HG02610 (cell line): Measurements from ENCODE around the gene TFAP2E.

Experiments
- ATAC-seq: cut with Tn5 transposase; IDR thresholded peaks from one replicate; pipeline ENCODE4 v1.9.1; 2021; ENCODE audit warnings: mild to moderate bottlenecking, moderate library complexity; ENCODE audit not compliant: unreplicated experiment

Gene TFAP2E

GRCh38 chr1:35592991-35593769, 20.1 kb downstream of the TFAP2E start:
- no peak for ATAC-seq

DNA sequence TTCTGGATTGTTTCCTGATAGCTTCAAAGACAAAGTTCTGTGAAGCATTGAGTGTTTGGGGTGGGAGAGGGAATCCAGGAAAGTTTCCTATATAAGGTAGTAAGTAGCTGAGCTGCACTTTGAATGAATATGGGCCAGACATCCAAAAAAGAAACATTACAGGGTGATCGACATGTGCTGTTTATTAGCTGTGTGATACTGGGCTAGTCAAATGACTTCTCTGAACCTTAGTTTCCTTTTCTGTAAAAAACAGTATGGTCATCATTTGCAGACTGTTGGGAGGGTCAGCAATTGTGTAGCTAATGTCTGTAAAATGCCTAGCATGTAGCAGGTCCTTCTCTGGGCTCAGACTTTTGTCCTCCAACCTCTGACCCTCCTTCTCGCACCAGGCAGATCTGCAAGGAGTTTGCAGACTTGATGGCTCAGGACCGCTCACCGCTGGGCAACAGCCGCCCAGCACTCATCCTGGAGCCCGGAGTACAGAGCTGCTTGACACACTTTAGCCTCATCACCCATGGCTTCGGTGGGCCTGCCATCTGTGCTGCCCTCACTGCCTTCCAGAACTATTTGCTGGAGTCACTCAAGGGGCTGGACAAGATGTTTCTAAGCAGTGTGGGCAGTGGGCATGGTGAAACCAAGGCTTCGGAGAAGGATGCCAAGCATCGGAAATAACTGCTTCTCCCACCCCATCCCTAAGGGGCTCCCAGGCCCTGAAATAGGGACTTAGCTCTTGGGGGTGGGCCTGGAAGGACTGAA, 21.1 kb downstream of the TFAP2E start:
- ATAC-seq, result no peak

DNA sequence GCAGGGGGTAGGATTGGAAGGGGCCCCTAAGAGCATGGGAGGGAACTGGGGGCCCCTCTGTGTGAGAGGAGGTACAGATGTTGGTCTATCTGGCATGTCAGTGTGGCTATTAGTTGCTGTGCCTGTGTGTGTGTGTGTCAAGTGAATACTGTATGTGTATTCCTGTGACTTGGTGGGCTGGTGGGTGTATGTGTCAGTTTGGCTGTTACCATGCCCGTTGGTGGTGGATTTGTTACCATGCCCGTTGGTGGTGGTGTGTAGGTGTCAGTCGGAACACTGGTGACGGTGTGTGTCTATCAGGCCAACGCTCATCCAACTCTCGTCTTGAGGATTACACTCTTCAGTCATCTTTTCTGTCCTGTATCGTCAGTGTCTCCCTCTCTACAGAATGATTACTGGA, 22.6 kb downstream of the TFAP2E start:
- no peak for ATAC-seq

DNA sequence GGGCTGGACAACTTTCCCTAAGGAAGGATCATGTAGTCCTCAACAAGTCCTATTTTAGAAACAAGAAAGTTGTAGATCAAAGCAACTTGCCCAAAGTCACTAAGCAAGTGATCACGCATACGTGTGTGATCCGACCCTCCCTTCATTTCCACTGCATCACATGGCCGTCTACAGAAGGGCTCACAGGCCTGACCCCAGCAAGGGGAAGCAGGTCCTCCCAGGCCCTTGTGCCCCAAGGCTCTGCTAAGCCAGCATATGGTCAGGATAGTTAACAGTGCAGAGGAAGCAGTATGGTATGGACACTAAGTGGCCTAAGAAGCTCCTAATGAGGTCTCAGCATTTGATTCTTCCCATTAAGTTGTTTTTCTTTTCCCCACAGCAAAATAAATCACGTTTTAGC, 24.8 kb downstream of the TFAP2E start:
- no peak for ATAC-seq

GRCh38 chr1:35598895-35599294, 25.8 kb downstream of the TFAP2E start:
- no peak for ATAC-seq

DNA sequence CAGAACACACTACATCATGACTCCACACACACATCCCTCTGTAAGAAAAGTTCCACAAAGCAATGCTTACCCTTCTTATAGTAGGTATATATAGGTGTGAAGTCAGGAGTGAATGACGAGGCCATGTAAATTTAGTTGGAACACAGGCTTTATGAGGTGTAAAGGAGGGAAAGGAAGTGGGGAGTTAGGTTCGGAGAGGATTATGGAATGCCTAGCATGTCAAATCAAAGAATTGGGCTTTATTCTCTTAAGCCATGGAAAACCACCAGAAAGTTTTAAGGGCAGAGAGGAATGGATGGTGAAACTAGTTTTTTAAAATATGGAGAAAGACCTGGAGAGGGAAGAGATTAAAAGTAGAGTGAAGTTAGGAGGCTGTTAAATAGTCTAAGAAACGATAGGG, 26.3 kb downstream of the TFAP2E start:
- ATAC-seq, result no peak

- ATAC-seq, result no peak
Observed at GRCh38 chr1:35600593-35600992, 27.5 kb downstream of the TFAP2E start.

DNA sequence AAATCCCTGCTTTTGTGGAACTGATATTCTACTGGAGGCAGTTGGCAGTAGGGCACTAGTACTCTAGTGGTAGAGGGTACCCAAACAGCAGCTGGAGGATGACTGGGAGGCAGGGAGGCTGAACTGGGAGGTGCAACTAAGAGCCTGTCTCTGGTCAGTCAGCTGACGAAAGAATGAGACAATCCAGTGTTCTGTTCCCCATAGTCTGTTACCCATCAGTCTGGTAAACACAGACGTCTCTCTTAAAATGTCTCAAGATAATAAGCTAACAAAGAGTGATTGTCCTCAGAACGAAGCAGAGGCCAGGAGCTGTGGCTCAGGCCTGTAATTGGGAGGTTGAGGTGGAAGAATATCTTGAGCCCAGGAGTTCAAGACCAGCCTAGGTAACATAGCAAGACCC, 30.4 kb downstream of the TFAP2E start:
- no peak for ATAC-seq

DNA sequence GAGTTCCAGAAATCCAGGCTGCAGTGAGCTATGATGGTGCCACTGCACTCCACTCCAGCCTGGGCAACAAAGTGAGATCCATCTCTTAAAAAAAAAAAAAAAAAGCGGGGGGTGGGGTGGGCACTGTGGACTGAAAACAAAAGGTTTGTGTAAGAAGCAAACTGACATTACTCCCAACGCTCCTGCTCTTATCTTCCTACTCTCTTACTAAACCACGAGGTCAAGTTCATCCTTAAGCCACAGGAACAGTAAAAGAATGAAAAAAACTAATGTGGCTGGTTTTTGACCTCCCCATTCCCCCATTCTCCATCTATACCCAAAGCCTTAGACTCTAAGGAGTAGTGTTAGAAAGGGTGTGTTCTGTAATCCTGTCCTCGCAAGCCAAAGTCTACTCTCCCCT, 30.8 kb downstream of the TFAP2E start:
- ATAC-seq, result no peak

- ATAC-seq, result no peak
Observed at GRCh38 chr1:35605071-35605866, 32.2 kb downstream of the TFAP2E start.

DNA sequence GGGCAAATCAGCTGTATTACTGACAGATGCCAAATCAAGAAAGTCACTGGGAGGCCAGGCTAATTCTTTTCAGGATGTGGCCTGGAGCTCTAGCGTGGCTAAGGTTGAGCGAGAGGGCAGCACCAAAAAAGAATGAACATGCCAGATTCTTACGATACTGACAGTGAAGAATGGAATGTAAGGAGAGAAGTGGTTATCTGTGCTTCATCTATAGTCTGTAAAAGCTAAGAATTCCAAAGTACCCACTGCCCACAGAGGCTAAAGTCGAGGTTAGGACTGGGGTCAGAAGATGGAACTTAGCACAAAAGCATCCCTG, 32.7 kb downstream of the TFAP2E start:
- no peak for ATAC-seq

- ATAC-seq, result no peak
Observed at GRCh38 chr1:35611655-35612054, 38.5 kb downstream of the TFAP2E start.

DNA sequence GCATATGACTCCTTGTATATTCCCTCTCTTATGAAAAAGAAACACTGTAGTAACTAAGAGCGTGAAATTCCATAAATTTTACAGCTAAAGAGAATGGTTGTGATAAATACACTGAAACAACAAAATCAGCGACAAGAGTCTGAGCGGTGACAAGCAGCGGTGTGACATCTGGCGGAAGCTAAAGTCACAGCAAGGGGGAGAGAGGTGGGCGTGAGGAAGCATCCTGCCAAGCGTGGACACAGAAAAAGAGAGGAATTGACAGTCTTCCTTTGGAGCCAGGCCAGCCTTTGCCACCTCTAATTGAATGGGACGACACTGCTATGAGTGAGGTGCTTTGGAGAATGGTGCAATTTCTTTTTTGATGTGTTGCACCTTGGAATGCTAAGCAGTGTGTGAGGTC, 42.3 kb downstream of the TFAP2E start:
- no peak for ATAC-seq

DNA sequence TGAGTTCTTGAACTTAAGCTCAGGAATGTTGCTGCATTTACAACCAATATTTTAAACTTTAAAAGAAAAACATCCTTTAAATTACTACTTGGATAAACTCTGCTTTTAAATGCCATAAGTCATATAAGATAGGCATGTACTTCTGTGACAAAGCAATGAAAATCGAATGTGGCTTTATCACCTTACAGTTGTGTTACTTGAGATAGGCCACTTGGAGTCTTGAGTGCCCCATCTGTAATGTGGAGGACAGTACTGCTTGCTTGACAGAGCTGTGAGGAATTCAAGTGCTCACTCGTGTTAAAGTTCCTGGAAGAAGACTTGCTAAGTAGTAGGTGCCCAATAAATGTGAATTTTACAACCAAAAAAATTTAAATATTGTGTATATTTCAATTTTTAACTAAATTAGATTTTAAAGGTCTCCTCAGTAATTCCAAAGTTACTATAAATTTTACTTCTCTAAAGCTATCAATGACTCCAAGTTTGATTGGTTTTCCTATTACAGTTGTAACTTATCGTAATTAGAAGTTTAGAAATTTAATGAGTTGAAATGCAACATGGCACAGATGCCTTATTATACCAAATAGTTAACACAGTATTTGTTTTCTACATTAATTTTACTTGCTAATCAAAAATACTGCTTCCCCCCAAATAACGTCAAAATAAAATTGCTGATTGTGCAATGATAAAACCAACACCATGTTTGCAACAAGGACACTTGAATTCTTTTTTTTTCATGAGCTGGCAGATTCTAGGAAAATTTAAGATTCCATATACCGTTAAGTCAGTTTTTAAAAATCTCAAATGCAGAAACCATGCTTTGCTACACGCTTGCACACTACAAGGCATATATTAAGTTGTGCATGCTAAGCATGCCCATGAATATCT, 46.4 kb downstream of the TFAP2E start:
- ATAC-seq, result no peak

- ATAC-seq, result no peak
Observed at GRCh38 chr1:35622510-35623178, 49.5 kb downstream of the TFAP2E start.

GRCh38 chr1:35623832-35624231, 50.7 kb downstream of the TFAP2E start:
- ATAC-seq, result no peak

DNA sequence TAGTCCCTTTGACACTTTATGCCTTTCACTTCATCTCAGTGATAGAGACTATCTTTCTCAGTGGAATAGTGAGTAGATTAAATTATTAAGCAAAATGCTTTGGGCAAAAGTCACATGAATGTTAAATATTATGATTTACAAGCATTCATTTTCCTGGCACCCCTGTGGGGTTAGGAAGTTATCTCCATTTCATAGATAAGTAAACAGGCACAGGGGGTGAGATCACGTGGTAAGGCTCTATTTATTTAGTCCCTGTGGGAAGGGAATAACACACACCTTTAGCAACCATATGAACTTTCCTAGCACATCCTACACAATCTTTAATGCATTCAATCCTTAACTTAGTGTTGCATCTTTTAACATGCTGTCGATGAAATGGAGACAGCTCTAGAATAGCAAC, 55.9 kb downstream of the TFAP2E start:
- ATAC-seq, result no peak

- no peak for ATAC-seq
Observed at GRCh38 chr1:35631396-35631795, 58.3 kb downstream of the TFAP2E start.

DNA sequence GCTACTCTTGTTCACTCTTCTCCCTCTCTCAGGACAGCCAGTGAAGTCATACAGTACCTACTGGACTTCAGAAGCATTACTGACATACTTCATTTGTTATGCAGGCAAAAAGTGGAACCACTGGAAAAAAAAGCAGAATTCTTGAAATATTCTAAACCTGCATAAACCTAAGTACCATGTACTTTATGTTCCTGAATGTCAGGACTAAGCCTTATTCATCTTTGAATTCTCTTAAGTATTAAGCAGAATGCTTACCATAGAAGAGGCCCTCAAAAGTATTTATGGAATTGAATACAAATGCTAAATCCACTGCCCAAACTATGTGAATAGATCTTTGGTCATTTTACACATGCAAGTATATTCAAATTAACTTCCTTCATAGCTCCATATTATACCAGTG, 60.4 kb downstream of the TFAP2E start:
- ATAC-seq, result no peak

DNA sequence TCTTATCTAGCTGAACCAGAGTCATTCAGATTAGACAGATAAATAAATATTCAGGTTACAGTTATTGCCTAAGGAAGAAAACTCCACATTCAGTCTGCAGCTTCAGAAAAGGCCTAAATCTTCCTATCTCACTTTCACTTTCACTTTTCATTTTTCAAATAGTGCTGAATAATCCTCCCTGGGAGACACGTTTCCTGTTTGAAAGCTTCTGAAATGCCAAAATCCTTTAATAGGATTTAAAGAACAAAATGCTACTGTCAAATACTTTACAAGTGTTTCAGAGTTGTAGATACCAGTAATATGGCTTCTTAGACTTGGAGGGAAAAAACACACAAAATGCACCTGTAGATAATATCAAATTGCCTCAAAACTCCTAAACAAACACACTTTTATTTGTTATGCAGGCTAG, 64.3 kb downstream of the TFAP2E start:
- no peak for ATAC-seq
